ENCODE results near the gene ANKRD44.

DNA sequence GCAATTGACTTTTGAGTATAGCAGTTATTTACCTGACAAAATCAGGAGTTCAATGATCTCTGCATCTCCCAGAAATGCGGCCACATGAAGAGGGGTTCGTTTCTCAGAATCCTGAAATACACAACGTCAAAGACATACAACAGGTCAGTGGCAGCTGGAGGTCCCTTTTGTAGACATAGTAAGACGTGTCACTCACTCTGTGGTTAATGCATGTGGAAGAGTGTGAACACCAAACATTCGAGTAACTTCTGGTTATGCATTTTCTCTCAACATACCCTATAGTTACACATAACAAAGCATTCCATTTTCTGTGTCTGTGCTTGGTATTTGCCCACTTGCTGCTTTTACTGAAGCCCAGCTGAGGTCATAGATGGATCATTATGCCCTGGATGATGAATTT, 163.6 kb downstream of the ANKRD44 start:
- TF ChIP-seq GATA3 (IDR thresholded peaks at IDR 0.05; ENCODE audit: low read depth, low read length) (no peak), GATA2 (IDR thresholded peaks at IDR 0.05; ENCODE audit: low read depth, low read length) (no peak)
